Measurements from ENCODE around the gene RNF167. TPM values are rescaled to one million over a fixed set of nuclear protein-coding genes. Genes with fewer than 3 reads are reported as not detected.

The RNF167 gene
- total RNA-seq, 1 donor from 2014 or later, result 106 TPM

GRCh38 chr17:4994081-4994595 is 54.1 kb downstream of the RNF167 start:
- H3K4me1 Mint-ChIP-seq (ENCODE audit: low read depth), result peaks cover 10% of the 10 kb centered on the region
- H3K36me3 Mint-ChIP-seq (ENCODE audit: insufficient read depth), result no peaks in the 10 kb centered on the region
- no peak overlapping the region for H3K4me3 Mint-ChIP-seq (ENCODE audit: low read depth)
- H3K27ac Mint-ChIP-seq, result no peak overlapping the region
- peaks cover 8% of the 10 kb centered on the region for H3K27me3 Mint-ChIP-seq
- no peaks in the 10 kb centered on the region for H3K9me3 Mint-ChIP-seq (ENCODE audit: low read depth)
- TF ChIP-seq CTCF (IDR thresholded peaks at IDR 0.05; ENCODE audit: unreplicated experiment), result no peak
- no peak for DNase-seq (ENCODE audit: low spot score, unreplicated experiment)

Small RNAs within 50 kb of the gene (microRNA-seq; reads per million reads assigned to microRNA genes)
- gene MIR6864 (ENCODE audit: borderline number of aligned reads, unreplicated experiment), result not detected
- not detected for gene MIR6865 (ENCODE audit: borderline number of aligned reads, unreplicated experiment)

Other genes starting within 250 kb of the RNF167 start
- 95.2 and 103 TPM in 2 replicates for gene PELP1, start 236.1 kb upstream of the RNF167 start, total RNA-seq
- 52.6 and 53.8 TPM in 2 replicates for gene ARRB2, start 229.6 kb upstream of the RNF167 start, total RNA-seq
- 19.6 and 22.4 TPM in 2 replicates for gene MED11, start 208.8 kb upstream of the RNF167 start, total RNA-seq
- gene ZMYND15, start 200.4 kb upstream of the RNF167 start, total RNA-seq, result 0.18 and 0.22 TPM in 2 replicates
- gene CXCL16, start 200.3 kb upstream of the RNF167 start, total RNA-seq, result 4.0 and 4.3 TPM in 2 replicates
- 0.44 and 0.57 TPM in 2 replicates for gene TM4SF5, start 168.4 kb upstream of the RNF167 start, total RNA-seq
- gene VMO1, start 153.9 kb upstream of the RNF167 start, total RNA-seq, result 1.3 and 2.0 TPM in 2 replicates
- 4.0 and 4.1 TPM in 2 replicates for gene GLTPD2, start 151.3 kb upstream of the RNF167 start, total RNA-seq
- 126 and 137 TPM in 2 replicates for gene PSMB6, start 144.1 kb upstream of the RNF167 start, total RNA-seq
- gene PLD2, start 133.1 kb upstream of the RNF167 start, total RNA-seq, result 80.3 and 81.0 TPM in 2 replicates
- gene MINK1, start 106.9 kb upstream of the RNF167 start, total RNA-seq, result 139 and 145 TPM in 2 replicates
- gene C17orf107, start 40.7 kb upstream of the RNF167 start, total RNA-seq, result 3.6 and 3.7 TPM in 2 replicates
- gene CHRNE, start 37.2 kb upstream of the RNF167 start, total RNA-seq, result 0.31 and 0.36 TPM in 2 replicates
- gene GP1BA, start 8.0 kb upstream of the RNF167 start, total RNA-seq, result not detected in 2 replicates
- gene SLC25A11, start 222 bp upstream of the RNF167 start, total RNA-seq, result 46.8 and 47.4 TPM in 2 replicates
- 372 and 404 TPM in 2 replicates for gene PFN1, start 8.3 kb downstream of the RNF167 start, total RNA-seq
- 23.4 and 25.8 TPM in 2 replicates for gene ENO3, start 10.9 kb downstream of the RNF167 start, total RNA-seq
- gene SPAG7, start 27.5 kb downstream of the RNF167 start, total RNA-seq, result 70.3 and 71.4 TPM in 2 replicates
- 34.1 and 34.2 TPM in 2 replicates for gene CAMTA2, start 47.4 kb downstream of the RNF167 start, total RNA-seq
- gene INCA1, start 57.3 kb downstream of the RNF167 start, total RNA-seq, result 2.8 and 3.3 TPM in 2 replicates
- gene KIF1C, start 57.7 kb downstream of the RNF167 start, total RNA-seq, result 104 and 111 TPM in 2 replicates
- gene SLC52A1, start 95.2 kb downstream of the RNF167 start, total RNA-seq, result not detected in 2 replicates
- gene ZFP3, start 138.2 kb downstream of the RNF167 start, total RNA-seq, result 0.98 and 1.3 TPM in 2 replicates
- gene ZNF232, start 171.6 kb downstream of the RNF167 start, total RNA-seq, result 51.1 and 56.3 TPM in 2 replicates
- 0.80 and 0.84 TPM in 2 replicates for gene USP6, start 175.8 kb downstream of the RNF167 start, total RNA-seq

Data from progenitor cell of endocrine pancreas (in vitro differentiated cells).